Stimulated activated CD8-positive, alpha-beta memory T cell treated with anti-CD3 and anti-CD28 coated beads, Interleukin-12 subunit alpha, Interleukin-12 subunit beta, amount 100 ng/mL, for 24 hours (primary cell): Measurements from ENCODE around the gene PCGF3.
A peak's percentile ranks its signal among the peaks of the same experiment; 100 is the strongest.

Experiments
- DNase-seq: peaks from one replicate; pipeline ENCODE4 v3.0.0-alpha.2; 2020; ENCODE audit errors: extremely low read depth

The PCGF3 gene

GRCh38 chr4:781493-782216 lies 76.0 kb downstream of the PCGF3 start:
- peak; percentile 93 for DNase-seq

- no peak for DNase-seq
Observed at GRCh38 chr4:784401-785331, 79.0 kb downstream of the PCGF3 start.

GRCh38 chr4:785332-786073 lies 79.9 kb downstream of the PCGF3 start:
- DNase-seq: no peak

GRCh38 chr4:786074-786741 lies 80.6 kb downstream of the PCGF3 start:
- DNase-seq: no peak

- no peak for DNase-seq
Observed at GRCh38 chr4:786861-787300, 81.2 kb downstream of the PCGF3 start.

- no peak for DNase-seq
Observed at GRCh38 chr4:787561-787981, 81.9 kb downstream of the PCGF3 start.

- DNase-seq: no peak
Observed at GRCh38 chr4:788006-788635, 82.5 kb downstream of the PCGF3 start.

- DNase-seq: no peak
Observed at GRCh38 chr4:788636-789297, 83.1 kb downstream of the PCGF3 start.

GRCh38 chr4:789571-790465 lies 84.2 kb downstream of the PCGF3 start:
- no peak for DNase-seq

- no peak for DNase-seq
Observed at GRCh38 chr4:790466-790820, 84.8 kb downstream of the PCGF3 start.

GRCh38 chr4:791252-791897 lies 85.7 kb downstream of the PCGF3 start:
- DNase-seq: no peak

- no peak for DNase-seq
Observed at GRCh38 chr4:791898-792625, 86.4 kb downstream of the PCGF3 start.

GRCh38 chr4:792626-793092 lies 87.0 kb downstream of the PCGF3 start:
- no peak for DNase-seq

- no peak for DNase-seq
Observed at GRCh38 chr4:793093-793861, 87.6 kb downstream of the PCGF3 start.

GRCh38 chr4:793941-794621 lies 88.4 kb downstream of the PCGF3 start:
- no peak for DNase-seq

GRCh38 chr4:794900-795725 lies 89.5 kb downstream of the PCGF3 start:
- no peak for DNase-seq
